IPS-20b (cell line): Measurements from ENCODE around the gene ALOXE3.
A peak's percentile ranks its signal among the peaks of the same experiment; 100 is the strongest.
"Not testable (repeated sequence)": the region's sequence is repeated elsewhere in the genome, so short reads cannot be mapped to it uniquely, and the experiment has no call there.

Experiments used
- H3K27ac ChIP-seq: one replicate; pipeline ENCODE4 v1.5.1; 2013; ENCODE audit warnings: low read length
- H3K27me3 ChIP-seq: 2 replicates; pipeline ENCODE4 v1.6.1; 2013; ENCODE audit warnings: mild to moderate bottlenecking, low read length, inconsistent platforms; ENCODE audit not compliant: insufficient read depth
- H3K36me3 ChIP-seq: 2 replicates; pipeline ENCODE4 v1.6.1; 2013; ENCODE audit warnings: low read depth, mild to moderate bottlenecking, inconsistent platforms, low read length, moderate library complexity; ENCODE audit not compliant: insufficient read depth
- H3K4me1 ChIP-seq: 2 replicates; pipeline ENCODE4 v1.6.1; 2013; ENCODE audit warnings: mild to moderate bottlenecking, control low read depth, inconsistent platforms, low read length, moderate library complexity; ENCODE audit not compliant: insufficient read depth
- H3K4me3 ChIP-seq: 2 replicates; pipeline ENCODE4 v1.5.1; 2013; ENCODE audit warnings: mild to moderate bottlenecking, low read length, inconsistent platforms
- H3K9ac ChIP-seq: 2 replicates; pipeline ENCODE4 v1.6.1; 2013; ENCODE audit warnings: low read depth, mild to moderate bottlenecking, inconsistent platforms, low read length, moderate library complexity
- H3K9me3 ChIP-seq: 2 replicates; pipeline ENCODE4 v1.6.1; 2013; ENCODE audit warnings: mild to moderate bottlenecking, low read depth, low read length, inconsistent platforms; ENCODE audit not compliant: insufficient read depth

Gene ALOXE3

DNA sequence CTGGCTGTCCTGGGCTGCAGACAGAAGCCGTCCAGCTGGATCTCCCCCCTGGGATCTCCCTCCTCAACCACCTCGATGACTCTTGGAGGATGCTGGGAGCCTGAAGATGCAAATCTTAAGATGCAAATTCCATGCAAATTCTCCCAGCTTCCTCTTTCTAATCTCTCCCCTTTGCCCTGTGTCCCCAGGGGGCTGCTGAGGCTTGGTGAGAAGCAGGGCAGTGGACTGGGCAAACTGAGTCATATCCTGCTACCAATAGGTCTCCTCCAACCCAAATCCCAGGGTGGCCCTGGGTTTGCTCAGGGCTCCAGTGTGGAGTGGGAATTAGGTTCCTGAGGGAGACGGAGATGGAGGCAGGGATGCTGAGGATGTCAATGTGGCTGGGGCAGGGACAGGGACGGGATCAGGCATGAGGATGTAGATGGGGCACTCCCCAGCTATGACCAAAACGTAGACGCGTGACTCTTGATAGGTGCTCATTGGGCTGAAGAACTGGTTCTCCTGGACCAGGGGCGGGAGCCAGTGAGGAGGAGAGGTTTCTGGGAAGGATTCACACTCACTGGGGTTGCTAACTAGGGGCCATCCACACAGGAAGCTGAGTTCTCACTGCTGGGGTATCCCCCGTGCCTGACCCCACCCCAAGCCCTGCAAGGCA is 27.2 kb downstream of the ALOXE3 start:
- no peak overlapping the region for H3K4me3 ChIP-seq
- H3K27me3 ChIP-seq: peaks cover 30% of the 10 kb centered on the region
- H3K9ac ChIP-seq: no peak overlapping the region
- no peaks in the 10 kb centered on the region for H3K36me3 ChIP-seq
- H3K27ac ChIP-seq: no peak overlapping the region
- no peaks in the 10 kb centered on the region for H3K9me3 ChIP-seq
- H3K4me1 ChIP-seq: no peaks in the 10 kb centered on the region

- H3K9ac ChIP-seq: no peak overlapping the region
- H3K27ac ChIP-seq: no peak overlapping the region
- H3K36me3 ChIP-seq: no peaks in the 10 kb centered on the region
- H3K9me3 ChIP-seq: no peaks in the 10 kb centered on the region
- H3K4me1 ChIP-seq: no peaks in the 10 kb centered on the region
- H3K4me3 ChIP-seq: no peak overlapping the region
- peaks cover 17% of the 10 kb centered on the region for H3K27me3 ChIP-seq
Observed at GRCh38 chr17:8089728-8090127, 28.6 kb downstream of the ALOXE3 start.

- Histone ChIP-seq H3K4me1 (no peaks in the 10 kb centered on the region), H3K27ac (no peak overlapping the region), H3K9me3 (no peaks in the 10 kb centered on the region), H3K27me3 (peaks cover 21% of the 10 kb centered on the region), H3K36me3 (no peaks in the 10 kb centered on the region), H3K4me3 (no peak overlapping the region), H3K9ac (no peak overlapping the region)
Observed at GRCh38 chr17:8087952-8088230, 30.4 kb downstream of the ALOXE3 start.

- H3K27ac ChIP-seq: no peak within 1 kb of the TSS
- no peak within 1 kb of the TSS for H3K9ac ChIP-seq
- H3K4me3 ChIP-seq: no peak within 1 kb of the TSS
- H3K4me1 ChIP-seq: no peaks in the 10 kb centered on the region
- peaks cover 25% of the 10 kb centered on the region for H3K27me3 ChIP-seq
- no peaks in the 10 kb centered on the region for H3K9me3 ChIP-seq
- H3K36me3 ChIP-seq: no peaks in the 10 kb centered on the region
Observed at GRCh38 chr17:8087075-8087951, 31.0 kb downstream of the ALOXE3 start, which contains the start of gene ALOX12B. Gene ALOX12B (minus strand): TSS chr17:8087716. CDS start chr17:8087442, 274 bp downstream.

DNA sequence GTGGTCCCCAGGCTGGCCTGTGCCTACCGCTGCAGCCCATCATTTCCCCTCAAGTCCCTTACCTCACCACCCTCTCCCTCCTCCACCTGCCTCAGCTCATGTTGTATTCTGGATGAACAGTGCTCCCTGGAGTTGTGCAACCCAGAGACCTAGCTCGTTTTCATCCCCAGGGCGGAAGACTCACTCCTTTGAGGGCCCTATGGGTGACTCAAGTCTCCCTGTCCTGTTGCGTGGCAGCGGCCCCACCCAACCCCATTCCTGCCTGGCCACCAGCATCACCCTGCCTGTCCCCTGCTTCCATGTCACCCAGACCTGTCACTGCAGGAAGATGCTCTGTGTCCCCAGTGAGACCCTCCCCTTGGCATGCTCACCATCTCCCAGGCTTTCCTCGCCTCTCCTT is 34.1 kb downstream of the ALOXE3 start:
- H3K9ac ChIP-seq: no peak overlapping the region
- H3K27ac ChIP-seq: no peak overlapping the region
- no peaks in the 10 kb centered on the region for H3K9me3 ChIP-seq
- H3K27me3 ChIP-seq: peaks cover 45% of the 10 kb centered on the region
- no peak overlapping the region for H3K4me3 ChIP-seq
- no peaks in the 10 kb centered on the region for H3K4me1 ChIP-seq
- no peaks in the 10 kb centered on the region for H3K36me3 ChIP-seq

DNA sequence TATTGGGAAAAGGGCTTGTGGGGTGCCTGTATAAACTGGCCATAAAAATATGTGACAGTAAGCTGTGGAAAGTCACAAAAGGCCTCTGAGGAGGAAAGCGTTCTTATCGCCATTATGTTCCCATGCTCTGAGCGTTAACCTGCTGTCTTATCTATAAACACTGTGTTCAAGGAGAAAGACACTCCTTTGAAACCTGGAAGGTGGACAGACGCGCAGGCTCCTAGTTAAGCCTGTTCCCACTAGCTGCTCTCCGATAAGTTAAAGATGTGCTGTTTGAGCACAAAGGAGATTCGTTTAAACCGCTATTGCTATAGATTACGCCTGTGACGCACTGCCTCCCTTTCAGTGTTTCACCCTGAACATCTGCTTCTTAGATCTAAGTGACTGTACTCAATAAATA is 36.0 kb downstream of the ALOXE3 start:
- Histone ChIP-seq H3K4me3 (no peak overlapping the region), H3K9ac (no peak overlapping the region), H3K9me3 (no peaks in the 10 kb centered on the region), H3K27me3 (peaks cover 55% of the 10 kb centered on the region), H3K27ac (no peak overlapping the region), H3K36me3 (no peaks in the 10 kb centered on the region), H3K4me1 (no peaks in the 10 kb centered on the region)

- Histone ChIP-seq H3K27ac (no peak overlapping the region), H3K27me3 (peaks cover 59% of the 10 kb centered on the region), H3K4me1 (no peaks in the 10 kb centered on the region), H3K9me3 (no peaks in the 10 kb centered on the region), H3K4me3 (no peak overlapping the region), H3K36me3 (no peaks in the 10 kb centered on the region), H3K9ac (no peak overlapping the region)
Observed at GRCh38 chr17:8081876-8082275, 36.4 kb downstream of the ALOXE3 start.

- no peaks in the 10 kb centered on the region for H3K9me3 ChIP-seq
- peak overlapping the region; percentile 85; the same call in 1 of the 2 replicates for H3K4me3 ChIP-seq
- H3K9ac ChIP-seq: no peak overlapping the region
- H3K4me1 ChIP-seq: no peaks in the 10 kb centered on the region
- H3K36me3 ChIP-seq: no peaks in the 10 kb centered on the region
- H3K27me3 ChIP-seq: peaks cover 70% of the 10 kb centered on the region
- no peak overlapping the region for H3K27ac ChIP-seq
Observed at GRCh38 chr17:8080799-8081219, 37.5 kb downstream of the ALOXE3 start.

- Histone ChIP-seq H3K36me3 (no peaks in the 10 kb centered on the region), H3K9ac (no peak overlapping the region), H3K27me3 (peaks cover 75% of the 10 kb centered on the region), H3K27ac (no peak overlapping the region), H3K9me3 (no peaks in the 10 kb centered on the region), H3K4me3 (peak overlapping the region; percentile 85; the same call in 1 of the 2 replicates), H3K4me1 (no peaks in the 10 kb centered on the region)
Observed at GRCh38 chr17:8080208-8080798, 38.0 kb downstream of the ALOXE3 start.

- Histone ChIP-seq H3K9me3 (no peaks in the 10 kb centered on the region), H3K4me3 (peak overlapping the region; percentile 85), H3K9ac (peak overlapping the region; percentile 65; the same call in 1 of the 2 replicates), H3K27ac (no peak overlapping the region), H3K36me3 (no peaks in the 10 kb centered on the region), H3K27me3 (peaks cover 82% of the 10 kb centered on the region), H3K4me1 (no peaks in the 10 kb centered on the region)
Observed at GRCh38 chr17:8079291-8080207, 38.8 kb downstream of the ALOXE3 start.

DNA sequence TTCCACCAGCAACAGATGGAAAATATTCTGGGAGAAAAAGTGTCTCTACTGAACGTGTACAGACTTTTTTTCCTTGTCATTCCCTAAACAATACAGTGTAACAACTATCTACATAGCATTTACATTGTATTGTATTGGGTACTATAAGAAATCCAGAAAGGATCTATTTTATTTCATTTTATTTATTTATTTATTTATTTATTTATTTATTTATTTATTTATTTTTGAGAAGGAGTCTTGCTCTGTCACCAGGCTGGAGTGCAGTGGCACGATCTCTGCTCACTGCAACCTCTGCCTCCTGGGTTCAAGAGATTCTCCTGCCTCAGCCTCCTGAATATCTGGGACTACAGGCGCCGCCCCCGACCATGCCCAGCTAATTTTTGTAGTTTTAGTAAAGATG is 40.4 kb downstream of the ALOXE3 start:
- H3K27me3 ChIP-seq: peaks cover 94% of the 10 kb centered on the region
- not testable (repeated sequence) for H3K4me1 ChIP-seq, H3K9me3 ChIP-seq

More for the DNA sequence above, 40.4 kb downstream of the ALOXE3 start:
- not testable (repeated sequence) for H3K4me3 ChIP-seq, H3K36me3 ChIP-seq, H3K27ac ChIP-seq, H3K9ac ChIP-seq
